Activated T-cell treated with anti-CD3 and anti-CD28 coated beads, Interleukin-2, amount 50 U/mL, for 72 hours (primary cell): Measurements from ENCODE around the gene NRAP. TPM values are rescaled to one million over a fixed set of nuclear protein-coding genes. Genes with fewer than 3 reads are reported as not detected.

Experiments used
- ATAC-seq, 2 donors: fragments of 150-1000 bp; cut with Tn5 transposase; replicated peaks in 1 of 2; 2 replicates each; pipeline ENCODE4 v1.10.0; 2021; ENCODE audit warnings: moderate library complexity in 2 of 2, mild to moderate bottlenecking in 1 of 2
- DNase-seq, 2 donors: peaks; one replicate each; pipeline ENCODE4 v3.0.0; 2021 to 2022; ENCODE audit warnings: mixed read lengths in 1 of 2
- H3K27ac Mint-ChIP-seq: one replicate; pipeline ENCODE4 v1.8.0; 2022; ENCODE audit warnings: mild to moderate bottlenecking, moderate library complexity, mixed read lengths
- H3K27me3 Mint-ChIP-seq: one replicate; pipeline ENCODE4 v1.8.0; 2022; ENCODE audit warnings: low read depth, mixed read lengths
- H3K36me3 Mint-ChIP-seq, 2 donors: one replicate each; pipeline ENCODE4 v1.8.0; 2022; ENCODE audit warnings: mixed read lengths in 2 of 2, mild to moderate bottlenecking in 1 of 2; ENCODE audit not compliant: insufficient read depth in 2 of 2
- H3K4me1 Mint-ChIP-seq: one replicate; pipeline ENCODE4 v1.8.0; 2022; ENCODE audit warnings: low read depth, mixed read lengths
- H3K4me3 Mint-ChIP-seq, 2 donors: one replicate each; pipeline ENCODE4 v1.8.0; 2022; ENCODE audit warnings: mild to moderate bottlenecking in 2 of 2, mixed read lengths in 2 of 2, moderate library complexity in 2 of 2
- H3K9me3 Mint-ChIP-seq, 2 donors: one replicate each; pipeline ENCODE4 v1.8.0; 2022; ENCODE audit warnings: mixed read lengths in 2 of 2
- total RNA-seq, 2 donors: library from RNA; stranded (reverse); gene quantifications; one replicate each; pipeline ENCODE4 v1.2.3, GENCODE V29; 2022

Gene NRAP, protein sequence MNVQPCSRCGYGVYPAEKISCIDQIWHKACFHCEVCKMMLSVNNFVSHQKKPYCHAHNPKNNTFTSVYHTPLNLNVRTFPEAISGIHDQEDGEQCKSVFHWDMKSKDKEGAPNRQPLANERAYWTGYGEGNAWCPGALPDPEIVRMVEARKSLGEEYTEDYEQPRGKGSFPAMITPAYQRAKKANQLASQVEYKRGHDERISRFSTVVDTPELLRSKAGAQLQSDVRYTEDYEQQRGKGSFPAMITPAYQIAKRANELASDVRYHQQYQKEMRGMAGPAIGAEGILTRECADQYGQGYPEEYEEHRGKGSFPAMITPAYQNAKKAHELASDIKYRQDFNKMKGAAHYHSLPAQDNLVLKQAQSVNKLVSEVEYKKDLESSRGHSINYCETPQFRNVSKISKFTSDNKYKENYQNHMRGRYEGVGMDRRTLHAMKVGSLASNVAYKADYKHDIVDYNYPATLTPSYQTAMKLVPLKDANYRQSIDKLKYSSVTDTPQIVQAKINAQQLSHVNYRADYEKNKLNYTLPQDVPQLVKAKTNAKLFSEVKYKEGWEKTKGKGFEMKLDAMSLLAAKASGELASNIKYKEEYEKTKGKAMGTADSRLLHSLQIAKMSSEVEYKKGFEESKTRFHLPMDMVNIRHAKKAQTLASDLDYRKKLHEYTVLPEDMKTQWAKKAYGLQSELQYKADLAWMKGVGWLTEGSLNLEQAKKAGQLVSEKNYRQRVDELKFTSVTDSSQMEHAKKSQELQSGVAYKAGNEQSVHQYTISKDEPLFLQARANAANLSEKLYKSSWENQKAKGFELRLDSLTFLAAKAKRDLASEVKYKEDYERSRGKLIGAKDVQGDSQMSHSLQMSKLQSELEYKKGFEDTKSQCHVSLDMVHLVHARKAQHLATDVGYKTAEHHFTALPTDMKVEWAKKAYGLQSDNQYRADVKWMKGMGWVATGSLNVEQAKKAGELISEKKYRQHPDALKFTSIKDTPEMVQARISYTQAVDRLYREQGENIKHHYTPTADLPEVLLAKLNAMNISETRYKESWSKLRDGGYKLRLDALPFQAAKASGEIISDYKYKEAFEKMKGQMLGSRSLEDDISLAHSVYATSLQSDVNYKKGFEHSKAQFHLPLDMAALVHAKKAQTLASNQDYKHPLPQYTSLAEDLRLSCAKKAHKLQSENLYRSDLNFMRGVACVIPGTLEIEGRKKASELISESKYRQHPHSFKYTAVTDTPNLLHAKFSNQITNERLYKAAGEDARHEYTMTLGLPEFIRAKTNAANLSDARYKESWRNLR (N-terminal part only)
- not detected for total RNA-seq

DNA sequence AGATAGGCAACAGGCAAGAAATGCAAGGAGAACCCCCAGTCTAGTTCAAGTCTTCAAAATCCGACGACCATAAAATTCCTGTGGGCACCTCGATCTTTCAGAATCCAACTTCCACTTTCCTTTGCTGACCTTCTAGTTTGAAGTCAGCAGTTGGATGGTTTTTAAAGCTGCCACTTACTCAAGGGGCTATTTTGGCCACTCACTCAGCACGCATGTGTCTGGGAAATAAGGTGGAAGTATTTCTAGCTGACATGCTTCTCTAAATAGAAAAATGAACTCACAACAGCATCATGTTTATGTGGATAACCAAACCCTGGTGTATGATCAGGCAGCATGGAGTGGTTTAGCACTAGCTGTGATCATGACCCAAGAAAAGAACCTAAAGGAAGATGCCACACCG lies at the start of gene NRAP:
TSS of gene NRAP (minus strand) at position 134 of the 400 bp plus-strand sequence. CDS start 159 bp downstream, outside the sequence.
- Mint-ChIP-seq H3K36me3 (peaks cover 0 to 2% of the 10 kb centered on the region in 2 donors), H3K4me3 (no peak within 1 kb of the TSS), H3K27ac (no peak within 1 kb of the TSS), H3K9me3 (peaks cover 0 to 3% of the 10 kb centered on the region in 2 donors), H3K27me3 (peaks cover 30% of the 10 kb centered on the region), H3K4me1 (peaks cover 7% of the 10 kb centered on the region)
- DNase-seq (no peak), ATAC-seq (no peak)

DNA sequence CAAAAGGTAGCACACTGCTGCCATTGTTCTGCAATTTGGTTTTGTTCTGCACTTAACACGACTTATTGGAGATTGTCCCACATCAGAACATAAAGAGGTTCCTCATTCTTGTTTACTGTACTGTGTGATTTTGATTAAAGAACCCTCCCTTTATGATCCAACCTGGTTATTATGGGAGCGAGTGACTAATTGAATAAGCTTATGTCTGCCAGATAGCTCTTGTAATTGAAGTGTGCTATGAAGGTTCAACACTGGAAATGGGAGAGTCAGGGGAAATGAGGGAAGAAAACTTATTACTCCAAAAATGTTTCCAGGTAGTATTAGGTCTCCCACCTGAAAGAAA lies 49.8 kb upstream of the NRAP start:
- Mint-ChIP-seq H3K4me3 (no peak overlapping the region), H3K27me3 (no peaks in the 10 kb centered on the region), H3K27ac (no peak overlapping the region), H3K4me1 (peaks cover 9% of the 10 kb centered on the region), H3K36me3 (peaks cover 0 to 1% of the 10 kb centered on the region in 2 donors), H3K9me3 (peaks cover 0 to 1% of the 10 kb centered on the region in 2 donors)
- DNase-seq, result no peak
- ATAC-seq, result no peak

DNA sequence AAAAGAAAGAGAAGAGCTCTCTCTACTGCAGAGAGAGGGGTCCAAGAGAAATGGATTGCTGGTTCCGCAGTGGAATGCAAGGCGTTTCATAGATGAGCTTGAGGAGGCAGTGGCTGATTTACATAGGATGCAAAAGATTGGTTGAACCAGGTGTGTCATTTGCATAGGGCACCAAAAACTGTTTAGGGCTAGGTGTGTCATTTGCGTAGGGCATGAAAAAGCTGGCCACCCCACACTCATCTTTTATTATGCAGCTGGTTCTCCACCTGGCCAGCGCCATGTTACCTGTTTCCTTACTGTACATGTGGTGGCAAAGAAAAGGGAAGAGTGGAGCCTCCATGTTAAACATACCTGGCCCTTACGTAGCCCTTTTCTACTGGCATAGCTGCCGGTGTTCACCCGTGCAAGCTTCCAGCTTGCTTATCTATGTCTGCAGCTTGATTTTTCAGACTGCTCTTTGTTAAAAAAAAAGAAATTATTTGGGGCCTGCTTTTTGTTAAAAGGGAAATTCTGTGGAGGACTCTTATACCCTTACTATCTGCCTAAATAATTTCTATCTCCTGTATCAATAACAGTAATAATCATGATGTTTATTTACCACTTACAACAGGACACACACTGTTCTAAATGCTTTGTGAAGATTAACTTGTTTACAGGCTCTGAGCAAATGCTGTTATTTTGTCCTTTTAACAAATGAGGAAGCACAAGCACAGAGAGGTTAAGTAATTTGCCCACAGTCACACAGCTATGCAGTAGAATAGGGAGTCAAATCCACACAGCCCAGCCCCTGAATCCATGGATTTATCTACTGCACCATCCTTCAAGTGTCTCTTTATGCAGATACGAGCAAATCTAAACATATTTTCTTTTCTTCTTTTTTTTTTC lies 49.2 kb upstream of the NRAP start:
- peaks cover 0 to 1% of the 10 kb centered on the region in 2 donors for H3K9me3 Mint-ChIP-seq
- no peak overlapping the region for H3K27ac Mint-ChIP-seq
- H3K27me3 Mint-ChIP-seq, result no peaks in the 10 kb centered on the region
- peaks cover 0 to 1% of the 10 kb centered on the region in 2 donors for H3K36me3 Mint-ChIP-seq
- peaks cover 5% of the 10 kb centered on the region for H3K4me1 Mint-ChIP-seq
- ATAC-seq, result no peak
- no peak for DNase-seq
- H3K4me3 Mint-ChIP-seq, result no peak overlapping the region

GRCh38 chr10:113712024-113712423 lies 48.2 kb upstream of the NRAP start:
- Mint-ChIP-seq H3K9me3 (peaks cover 0 to 1% of the 10 kb centered on the region in 2 donors), H3K27me3 (no peaks in the 10 kb centered on the region), H3K4me1 (peaks cover 12% of the 10 kb centered on the region), H3K36me3 (peaks cover 0 to 1% of the 10 kb centered on the region in 2 donors), H3K27ac (no peak overlapping the region), H3K4me3 (no peak overlapping the region)
- DNase-seq, result no peak
- no peak for ATAC-seq

DNA sequence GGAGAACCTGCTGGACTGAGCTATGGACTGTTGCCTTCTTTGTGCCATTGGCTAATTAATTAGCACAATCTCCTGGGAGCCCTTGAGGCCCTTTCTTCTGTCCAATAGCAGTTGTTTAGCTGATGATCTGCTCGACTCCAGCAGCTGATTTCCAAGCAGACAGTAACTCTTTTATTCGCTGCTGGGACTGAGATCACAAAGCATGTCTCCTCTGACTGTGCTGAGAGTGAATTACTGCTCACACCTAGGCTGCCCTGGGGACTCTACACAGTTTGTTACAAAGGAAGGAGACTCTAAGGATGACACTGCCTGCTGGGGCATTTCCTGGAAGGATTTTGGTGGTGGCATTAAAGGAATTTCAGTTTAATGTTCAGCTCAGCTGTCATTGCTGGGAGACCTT lies 47.3 kb upstream of the NRAP start:
- DNase-seq (no peak), ATAC-seq (no peak)
- H3K9me3 Mint-ChIP-seq, result peaks cover 0 to 1% of the 10 kb centered on the region in 2 donors
- H3K27me3 Mint-ChIP-seq, result no peaks in the 10 kb centered on the region
- no peak overlapping the region for H3K4me3 Mint-ChIP-seq
- peaks cover 17% of the 10 kb centered on the region for H3K4me1 Mint-ChIP-seq
- no peak overlapping the region for H3K27ac Mint-ChIP-seq
- peaks cover 0 to 1% of the 10 kb centered on the region in 2 donors for H3K36me3 Mint-ChIP-seq

- DNase-seq (no peak), ATAC-seq (no peak)
- Mint-ChIP-seq H3K4me1 (peaks cover 17% of the 10 kb centered on the region), H3K36me3 (peaks cover 0 to 1% of the 10 kb centered on the region in 2 donors), H3K4me3 (no peak overlapping the region), H3K9me3 (no peaks in the 10 kb centered on the region), H3K27me3 (no peaks in the 10 kb centered on the region), H3K27ac (no peak overlapping the region)
Measured at GRCh38 chr10:113709221-113709838, 45.5 kb upstream of the NRAP start.

DNA sequence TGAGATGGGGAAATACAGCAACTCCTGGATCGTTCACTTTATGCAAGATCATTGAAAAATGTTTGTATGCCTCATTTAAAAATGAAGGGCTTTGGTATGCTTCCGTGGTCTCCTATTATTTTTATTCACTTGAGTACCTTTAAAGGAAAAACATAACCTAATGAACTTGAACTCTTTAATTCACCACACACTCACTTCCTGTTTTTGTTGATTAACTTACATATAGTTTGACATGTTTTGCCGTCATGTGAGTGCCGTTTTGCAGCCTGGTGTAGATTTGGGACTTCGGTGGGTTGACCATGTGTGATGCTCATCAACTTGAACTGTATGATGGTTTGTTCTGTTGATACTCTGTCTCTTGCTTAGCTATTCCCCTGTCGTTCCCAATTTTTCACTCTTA lies 44.8 kb upstream of the NRAP start:
- ATAC-seq, result no peak
- H3K36me3 Mint-ChIP-seq, result no peaks in the 10 kb centered on the region
- peaks cover 17% of the 10 kb centered on the region for H3K4me1 Mint-ChIP-seq

DNA sequence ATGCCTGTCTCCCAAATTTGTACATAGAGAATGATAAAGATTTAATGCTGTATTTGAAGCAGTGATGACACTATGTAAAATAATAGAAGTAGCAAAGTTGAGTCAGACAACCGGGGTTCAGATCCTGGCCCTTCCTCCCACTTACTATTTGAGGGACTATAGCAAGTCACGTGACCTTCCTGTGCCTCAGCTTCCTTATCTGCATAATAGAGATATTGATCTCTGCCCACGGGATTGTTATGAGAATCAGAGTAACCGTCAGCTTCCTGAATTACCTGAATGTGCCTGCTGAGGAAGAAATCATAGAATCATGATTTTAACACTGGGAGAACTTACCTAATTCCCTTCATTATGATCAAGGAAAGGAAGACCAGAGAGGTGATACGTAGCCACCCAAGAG lies 42.8 kb upstream of the NRAP start:
- no peak for ATAC-seq
- Mint-ChIP-seq H3K4me1 (peaks cover 17% of the 10 kb centered on the region), H3K4me3 (no peak overlapping the region), H3K9me3 (no peaks in the 10 kb centered on the region), H3K27ac (no peak overlapping the region), H3K27me3 (no peaks in the 10 kb centered on the region), H3K36me3 (no peaks in the 10 kb centered on the region)
- DNase-seq, result no peak

More for the DNA sequence above, 44.8 kb upstream of the NRAP start:
- no peaks in the 10 kb centered on the region for H3K9me3 Mint-ChIP-seq
- H3K27me3 Mint-ChIP-seq, result no peaks in the 10 kb centered on the region
- no peak overlapping the region for H3K4me3 Mint-ChIP-seq
- peak overlapping the region; percentile 50 for H3K27ac Mint-ChIP-seq
- no peak for DNase-seq

DNA sequence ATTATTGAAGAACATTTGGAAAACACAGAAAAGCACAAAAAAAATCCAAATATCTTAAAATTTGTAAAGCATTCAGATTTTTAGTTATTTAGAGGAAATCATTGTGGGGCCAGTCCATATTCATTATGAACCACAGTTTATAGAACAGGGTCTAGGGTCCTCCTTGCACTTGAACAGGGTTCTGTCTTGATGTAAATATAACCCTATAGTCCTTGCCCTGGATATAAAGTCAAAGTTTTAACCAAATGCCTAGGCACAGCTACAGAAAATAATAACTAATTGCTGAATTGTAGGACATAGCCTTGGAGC lies 41.5 kb upstream of the NRAP start:
- Mint-ChIP-seq H3K36me3 (peaks cover 2% of the 10 kb centered on the region in 2 donors), H3K4me1 (peaks cover 17% of the 10 kb centered on the region)
- no peak for ATAC-seq

GRCh38 chr10:113704637-113705343 lies 40.9 kb upstream of the NRAP start:
- peak; percentile 9 to 26 for DNase-seq
- H3K4me1 Mint-ChIP-seq, result peaks cover 17% of the 10 kb centered on the region
- no peaks in the 10 kb centered on the region for H3K9me3 Mint-ChIP-seq
- ATAC-seq, result no peak
- no peak overlapping the region for H3K4me3 Mint-ChIP-seq
- H3K27ac Mint-ChIP-seq, result no peak overlapping the region
- H3K27me3 Mint-ChIP-seq, result no peaks in the 10 kb centered on the region
- H3K36me3 Mint-ChIP-seq, result peaks cover 2% of the 10 kb centered on the region in 2 donors

More for the DNA sequence above, 41.5 kb upstream of the NRAP start:
- Mint-ChIP-seq H3K9me3 (no peaks in the 10 kb centered on the region), H3K27ac (no peak overlapping the region), H3K4me3 (no peak overlapping the region), H3K27me3 (no peaks in the 10 kb centered on the region)
- no peak for DNase-seq

DNA sequence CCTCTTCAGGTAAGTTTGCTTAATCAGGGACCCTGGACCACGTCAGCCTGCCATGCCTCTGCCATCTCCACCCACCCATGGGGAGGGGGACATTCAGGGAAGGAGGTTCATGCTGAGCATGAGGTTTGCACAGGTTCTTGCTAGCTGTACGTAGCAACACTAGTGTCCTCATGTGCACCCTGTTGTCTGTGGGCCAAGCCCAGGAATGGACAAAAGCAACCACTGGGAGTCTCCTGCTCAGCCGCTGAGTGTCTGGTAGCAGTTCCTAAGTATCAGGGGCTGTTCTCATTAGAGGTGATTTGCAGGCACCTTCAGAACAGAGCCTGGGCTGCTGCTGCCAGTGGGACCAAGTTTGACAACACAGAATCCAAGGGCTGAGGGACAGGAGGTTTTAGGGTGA lies 33.8 kb upstream of the NRAP start:
- H3K27me3 Mint-ChIP-seq, result no peaks in the 10 kb centered on the region
- H3K4me3 Mint-ChIP-seq, result no peak overlapping the region
- DNase-seq, result no peak
- peaks cover 5 to 8% of the 10 kb centered on the region in 2 donors for H3K9me3 Mint-ChIP-seq
- no peak for ATAC-seq
- peaks cover 13 to 19% of the 10 kb centered on the region in 2 donors for H3K36me3 Mint-ChIP-seq
- no peaks in the 10 kb centered on the region for H3K4me1 Mint-ChIP-seq
- no peak overlapping the region for H3K27ac Mint-ChIP-seq
